Endothelial cell of umbilical vein (primary cell): ENCODE measurements around the gene CFI. TPM values are rescaled to one million over a fixed set of nuclear protein-coding genes. Genes with fewer than 3 reads are reported as not detected.

Experiments
- BruUV-seq: library from RNA; stranded (reverse); fragments of 400-500 nt; replicated peaks from 2 replicates; lab custom pipeline; 2021; lab: Mats Ljungman, UMichigan
- CTCF ChIA-PET: fragments of 300-600, 350-600 bp; sonication (Branson Sonifier 250); formaldehyde crosslinking; loops from one replicate; lab custom pipeline; 2021; ENCODE audit warnings: antibody characterized with exemption, inconsistent platforms; lab: Charles Lee
- POLR2A ChIA-PET: fragments of 300-600, 350-600 bp; sonication (Branson Sonifier 250); formaldehyde crosslinking; loops from one replicate; lab custom pipeline; 2021; ENCODE audit warnings: antibody characterized with exemption, inconsistent platforms; lab: Charles Lee
- DNase-seq: peaks from one replicate; pipeline ENCODE4 v3.0.0-alpha.2; 2011; ENCODE audit warnings: low read depth, low spot score
- FAIRE-seq: peaks from 2 replicates; lab custom pipeline; 2011; peaks lifted over from hg19 to GRCh38; lab: Jason Lieb, UNC
- H2AFZ ChIP-seq: 2 replicates; pipeline ENCODE4 v1.6.0; 2012; ENCODE audit warnings: low read depth, low read length, control low read depth, inconsistent platforms
- H3K27ac ChIP-seq: 2 replicates; pipeline ENCODE4 v1.5.1; 2011; ENCODE audit warnings: low read depth, mild to moderate bottlenecking, control low read depth, low read length, moderate library complexity; ENCODE audit not compliant: insufficient read depth
- H3K27me3 ChIP-seq, 2 experiments: 2 replicates each; pipeline versions ENCODE4 v1.6.0 to v1.6.1; 2011; ENCODE audit warnings: low read length in 2 of 2, mixed read lengths in 1 of 2; ENCODE audit not compliant: control insufficient read depth in 2 of 2, insufficient read depth in 2 of 2
- H3K36me3 ChIP-seq, 2 experiments: 2 replicates in 1 of 2; 3 replicates in 1 of 2; pipeline ENCODE4 v1.5.1; 2011; ENCODE audit warnings: low read length in 2 of 2, mild to moderate bottlenecking in 1 of 2, moderate library complexity in 1 of 2; ENCODE audit not compliant: control insufficient read depth in 2 of 2, insufficient read depth in 2 of 2; ENCODE audit errors: extremely low read depth in 1 of 2
- H3K4me1 ChIP-seq: 3 replicates; pipeline ENCODE4 v1.5.1; 2011; ENCODE audit warnings: mild to moderate bottlenecking, low read length; ENCODE audit not compliant: control insufficient read depth, insufficient read depth; ENCODE audit errors: extremely low read depth
- H3K4me2 ChIP-seq: 2 replicates; pipeline ENCODE4 v1.6.1; 2011; ENCODE audit warnings: low read length, control low read depth, mixed read lengths; ENCODE audit not compliant: insufficient read depth
- H3K4me3 ChIP-seq, 3 experiments: fragments of 200-600 bp in 1 of 3; sonication (generic), shearing (Covaris generic) in 1 of 3; replicated peaks in 1 of 3; 2 replicates each; pipeline ENCODE4 v1.5.1; 2011 to 2016; ENCODE audit warnings: control low read depth in 3 of 3, low read length in 3 of 3, mild to moderate bottlenecking in 2 of 3, inconsistent platforms in 1 of 3, low read depth in 1 of 3, moderate library complexity in 1 of 3; ENCODE audit not compliant: insufficient read depth in 1 of 3
- H3K79me2 ChIP-seq: 2 replicates; pipeline ENCODE4 v1.6.0; 2012; ENCODE audit warnings: low read length, inconsistent platforms; ENCODE audit not compliant: control insufficient read depth, insufficient read depth
- H3K9ac ChIP-seq: replicated peaks from 2 replicates; pipeline ENCODE3; 2011; ENCODE audit warnings: low read length, control low read depth; ENCODE audit not compliant: insufficient read depth; ENCODE audit errors: extremely low read depth
- H3K9me1 ChIP-seq: replicated peaks from 3 replicates; pipeline ENCODE4 v1.6.0; 2011; ENCODE audit warnings: mild to moderate bottlenecking, low read length; ENCODE audit not compliant: control insufficient read depth, insufficient read depth; ENCODE audit errors: extremely low read depth
- H3K9me3 ChIP-seq: replicated peaks from 2 replicates; pipeline ENCODE4 v1.5.1; 2012; ENCODE audit warnings: low read length, inconsistent platforms; ENCODE audit not compliant: control insufficient read depth, insufficient read depth
- H4K20me1 ChIP-seq: replicated peaks from 2 replicates; pipeline ENCODE3; 2011; ENCODE audit warnings: mild to moderate bottlenecking, low read length; ENCODE audit not compliant: control insufficient read depth, insufficient read depth; ENCODE audit errors: extremely low read depth
- EZH2 ChIP-seq: IDR thresholded peaks from 2 replicates; pipeline ENCODE4 v1.6.1; 2012; ENCODE audit warnings: borderline replicate concordance, low read depth, mild to moderate bottlenecking, moderate library complexity, low read length, inconsistent platforms; ENCODE audit not compliant: severe bottlenecking
- GATA2 ChIP-seq: IDR thresholded peaks from 2 replicates; pipeline ENCODE4 v1.7.0; 2011; ENCODE audit warnings: low read depth, mild to moderate bottlenecking, moderate library complexity, mixed read lengths, low read length; ENCODE audit not compliant: insufficient read length, insufficient read depth
- JUN ChIP-seq: IDR thresholded peaks from 2 replicates; pipeline ENCODE4 v1.6.1; 2011; ENCODE audit warnings: borderline replicate concordance, low read depth; ENCODE audit not compliant: insufficient read length, insufficient read depth
- POLR2AphosphoS5 ChIP-seq: IDR thresholded peaks from 2 replicates; pipeline ENCODE4 v1.6.1; 2012; ENCODE audit warnings: low read depth, mild to moderate bottlenecking, control low read depth, low read length, moderate library complexity; ENCODE audit not compliant: insufficient read depth
- dilution Hi-C: fragments of 300-500 bp; cut with MboI; formaldehyde crosslinking; loops from one replicate; pipeline ENCODE4 v1.15.0; 2019; ENCODE audit warnings: low sequenced_read_pairs; ENCODE audit not compliant: extremely low pct_ligation_motif_present
- intact Hi-C: fragments of 100-400 bp; cut with micrococcal nuclease; formaldehyde crosslinking; loops from one replicate; pipeline ENCODE4 v1.10.0; 2022
- polyA plus RNA-seq, 4 experiments: library from polyadenylated mRNA; depleted of rRNA in 3 of 4; stranded (reverse) in 3 of 4; unstranded in 1 of 4; fragments of >200 nt; gene quantifications; 2 replicates each; pipeline versions ENCODE4 v1.2.1 to v1.2.3, GENCODE V29; 2011 to 2012; ENCODE audit warnings: missing spikeins in 1 of 4
- total RNA-seq: library from RNA; stranded (reverse); gene quantifications from 2 replicates; pipeline ENCODE4 v1.2.3, GENCODE V29; 2021

CFI gene
- total and polyA plus RNA-seq, 2 donors (not counting 3 experiments of a cell fraction or from before 2014, with no cell fraction given) = 10.0 to 21.4 TPM

DNA sequence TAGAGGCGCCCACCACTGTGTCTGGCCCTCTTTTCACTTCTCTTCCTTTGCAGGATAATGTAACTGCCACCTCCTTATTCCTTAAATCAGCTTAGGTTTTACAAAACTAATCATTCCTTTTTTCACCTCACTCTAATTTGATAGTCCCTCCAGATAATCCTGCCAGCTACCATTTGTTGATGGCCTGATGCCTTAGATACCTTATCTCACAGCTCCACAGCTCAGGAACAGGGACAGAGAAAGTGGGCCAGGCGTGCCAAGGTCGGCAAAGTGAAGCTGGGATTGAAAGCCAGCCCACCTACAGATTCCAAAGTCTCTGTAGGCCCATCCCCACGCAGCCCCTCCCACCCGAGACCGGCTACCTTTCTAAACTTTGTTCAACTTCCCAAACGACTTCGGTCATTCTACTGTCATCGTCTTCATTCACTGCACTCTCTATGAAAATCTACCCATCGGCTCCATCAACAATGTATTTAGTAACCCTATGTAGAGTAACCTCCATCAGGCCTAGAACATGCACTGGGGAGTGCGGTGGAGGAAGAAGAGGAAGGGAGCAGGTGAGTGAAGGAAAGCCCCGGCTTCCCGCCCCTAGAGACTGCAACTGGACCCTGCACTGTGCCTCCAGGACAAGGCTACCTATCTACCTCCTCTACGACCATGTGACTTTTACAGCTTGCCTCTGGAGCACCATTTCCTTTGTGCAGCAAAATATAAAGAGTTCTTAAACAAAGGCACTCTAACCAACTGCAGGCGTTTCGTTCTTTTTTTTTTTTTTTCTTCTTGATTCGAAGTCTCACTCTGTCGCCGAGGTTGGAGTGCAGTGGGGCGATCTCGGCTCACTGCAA, 100.0 kb downstream of the CFI start:
- H3K36me3 ChIP-seq = peaks cover 0 to 2% of the 10 kb centered on the region in 2 experiments
- peak overlapping the region; percentile 72 for H3K27ac ChIP-seq
- peak overlapping the region; percentile 72 for H2AFZ ChIP-seq
- H3K27me3 ChIP-seq = no peaks in the 10 kb centered on the region
- TF ChIP-seq POLR2AphosphoS5 (no peak), GATA2 (no peak)
- no peaks in the 10 kb centered on the region for H4K20me1 ChIP-seq
- ChIA-PET CTCF (interaction anchor here (1.3 to 4.5 kb wide), 9 partner anchors 19 to 279 kb away, joined by 3 to 16 read pairs (median 5); partner anchors contain the start of genes CFI and SEC24B), POLR2A (interaction anchor here (0.9 kb wide), 1 partner anchor 113 kb away, joined by 3 read pairs; the partner anchor contains the start of gene GAR1)
- dilution Hi-C loops = no loop called here
- H3K4me1 ChIP-seq = peaks cover 14% of the 10 kb centered on the region
- DNase-seq = peak; percentile 39
- peak overlapping the region; percentile 76 for H3K4me2 ChIP-seq
- H3K9ac ChIP-seq = peak overlapping the region; percentile 95
- no TSS peak for BruUV-seq
- intact Hi-C loops = loop anchor here (1.0 to 2.0 kb wide), 4 partner anchors 125 to 279 kb away; partner anchors contain the start of genes MCUB and SEC24B
- H3K9me3 ChIP-seq = no peaks in the 10 kb centered on the region
- H3K9me1 ChIP-seq = no peaks in the 10 kb centered on the region
- FAIRE-seq = no peak
- H3K79me2 ChIP-seq = peaks cover 13% of the 10 kb centered on the region
- peak overlapping the region; percentile 81 to 93 (median 83) for H3K4me3 ChIP-seq

DNA sequence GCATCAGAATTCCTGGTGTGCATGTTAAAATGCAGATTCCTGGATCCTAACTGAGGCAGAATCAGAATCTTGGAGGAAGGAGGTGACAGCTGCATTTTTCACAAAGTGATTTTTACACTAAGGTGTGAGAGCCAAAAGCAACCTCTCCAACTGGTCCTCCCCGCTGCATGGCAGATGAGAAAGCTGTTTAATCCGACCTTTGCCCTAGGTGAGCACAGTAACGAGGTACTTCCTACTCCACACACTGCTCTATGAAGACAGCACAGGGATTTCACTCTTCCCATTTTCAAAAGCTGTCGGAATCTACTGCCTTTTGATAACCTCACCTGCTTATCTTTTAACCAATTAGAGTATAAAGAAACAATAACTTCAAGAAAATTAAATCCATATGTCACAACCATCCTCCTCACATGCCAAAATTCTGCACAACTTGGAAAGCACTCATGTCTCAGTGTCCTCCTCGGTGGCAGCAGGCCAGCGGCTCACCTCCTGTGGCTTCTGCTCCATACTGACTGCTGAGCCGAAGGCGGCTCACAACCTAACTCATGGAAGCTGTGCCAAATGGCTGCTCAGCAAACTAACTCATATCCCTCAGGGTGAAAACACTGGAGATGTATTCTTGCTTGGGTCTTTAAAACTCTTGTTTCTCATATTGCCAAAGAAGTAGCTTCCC, 102.1 kb downstream of the CFI start:
- H3K4me2 ChIP-seq = no peak overlapping the region
- peaks cover 13% of the 10 kb centered on the region for H3K79me2 ChIP-seq
- H3K4me3 ChIP-seq = no peak overlapping the region
- no TSS peak for BruUV-seq
- dilution Hi-C loops = no loop called here
- TF ChIP-seq EZH2 (no peak), JUN (no peak)
- no peak overlapping the region for H2AFZ ChIP-seq
- ChIA-PET POLR2A (interaction anchor here (1.1 kb wide), 1 partner anchor 9 kb away, joined by 3 read pairs; no protein-coding TSS in a partner anchor), CTCF (interaction anchor here (0.9 to 3.9 kb wide), 4 partner anchors 31 to 279 kb away, joined by 3 to 12 read pairs (median 3); no protein-coding TSS in a partner anchor)
- FAIRE-seq = no peak
- H3K36me3 ChIP-seq = peaks cover 0 to 2% of the 10 kb centered on the region in 2 experiments
- H3K9ac ChIP-seq = no peak overlapping the region
- no peaks in the 10 kb centered on the region for H3K9me3 ChIP-seq
- no peaks in the 10 kb centered on the region for H3K9me1 ChIP-seq
- no peaks in the 10 kb centered on the region for H4K20me1 ChIP-seq
- no peaks in the 10 kb centered on the region for H3K27me3 ChIP-seq
- peaks cover 14% of the 10 kb centered on the region for H3K4me1 ChIP-seq
- no peak overlapping the region for H3K27ac ChIP-seq
- intact Hi-C loops = no loop called here
- no peak for DNase-seq
